Transverse colon (tissue), 4 donors: ENCODE results near the gene UNC5B.

Source experiments
- POLR2A ChIP-seq: fragments of 450-650 bp; IDR thresholded peaks from one replicate; pipeline ENCODE4 v1.6.1; 2016; ENCODE audit warnings: antibody characterized with exemption, mild to moderate bottlenecking, moderate library complexity
- POLR2AphosphoS5 ChIP-seq, 3 donors: sonication (generic); formaldehyde crosslinking; IDR thresholded peaks; one replicate each; pipeline ENCODE4 v1.6.1; 2016; ENCODE audit warnings: antibody characterized with exemption in 3 of 3
- TF ChIP-seq, protein P1 (sequence below), 5 experiments: fragments of 200-600 bp in 3 of 5; fragments of 450-650 bp in 2 of 5; sonication (generic) in 3 of 5; IDR thresholded peaks; 1 replicate in 2 of 5; 2 replicates in 3 of 5; pipeline ENCODE4 v1.5.1; 2016 to 2017; ENCODE audit warnings: antibody characterized with exemption in 5 of 5, inconsistent platforms in 3 of 5, mild to moderate bottlenecking in 2 of 5, moderate library complexity in 1 of 5

DNA sequence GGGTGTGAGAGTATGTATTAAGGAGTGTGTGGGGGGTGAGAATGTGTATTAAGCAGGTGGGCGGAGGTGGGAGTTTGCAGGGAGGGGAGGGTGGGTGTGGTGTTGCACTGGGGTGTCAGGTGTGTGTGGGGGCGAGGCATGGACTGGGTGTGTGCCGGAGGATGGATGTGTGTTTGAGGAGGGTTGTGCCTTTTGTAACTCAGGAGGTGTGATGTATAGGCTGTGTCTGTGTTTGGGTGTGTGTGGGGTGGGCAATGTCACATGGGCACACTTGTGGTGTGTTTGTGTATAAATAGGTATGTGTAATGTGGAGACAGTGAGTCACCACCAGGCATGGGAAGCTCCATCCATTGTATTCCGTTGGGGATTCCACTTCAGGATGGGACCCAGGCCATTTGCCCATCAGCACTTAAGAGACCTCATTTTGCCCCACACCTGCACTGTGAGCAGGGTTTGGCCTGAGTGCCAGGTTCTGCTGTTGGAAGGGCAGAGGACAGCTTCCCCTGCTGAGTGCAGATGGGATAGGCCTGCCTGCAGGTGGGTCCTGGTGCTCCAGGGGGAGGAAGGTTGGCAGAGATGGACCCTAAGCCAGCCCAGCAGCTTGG, 5.8 kb downstream of the UNC5B start:
- TF ChIP-seq, protein P1, sequence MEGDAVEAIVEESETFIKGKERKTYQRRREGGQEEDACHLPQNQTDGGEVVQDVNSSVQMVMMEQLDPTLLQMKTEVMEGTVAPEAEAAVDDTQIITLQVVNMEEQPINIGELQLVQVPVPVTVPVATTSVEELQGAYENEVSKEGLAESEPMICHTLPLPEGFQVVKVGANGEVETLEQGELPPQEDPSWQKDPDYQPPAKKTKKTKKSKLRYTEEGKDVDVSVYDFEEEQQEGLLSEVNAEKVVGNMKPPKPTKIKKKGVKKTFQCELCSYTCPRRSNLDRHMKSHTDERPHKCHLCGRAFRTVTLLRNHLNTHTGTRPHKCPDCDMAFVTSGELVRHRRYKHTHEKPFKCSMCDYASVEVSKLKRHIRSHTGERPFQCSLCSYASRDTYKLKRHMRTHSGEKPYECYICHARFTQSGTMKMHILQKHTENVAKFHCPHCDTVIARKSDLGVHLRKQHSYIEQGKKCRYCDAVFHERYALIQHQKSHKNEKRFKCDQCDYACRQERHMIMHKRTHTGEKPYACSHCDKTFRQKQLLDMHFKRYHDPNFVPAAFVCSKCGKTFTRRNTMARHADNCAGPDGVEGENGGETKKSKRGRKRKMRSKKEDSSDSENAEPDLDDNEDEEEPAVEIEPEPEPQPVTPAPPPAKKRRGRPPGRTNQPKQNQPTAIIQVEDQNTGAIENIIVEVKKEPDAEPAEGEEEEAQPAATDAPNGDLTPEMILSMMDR (IDR thresholded peaks at IDR 0.05) = no peak
- TF ChIP-seq POLR2AphosphoS5 (IDR thresholded peaks at IDR 0.05) (no peak), POLR2A (no peak)
